Fibroblast of pulmonary artery (primary cell): ENCODE results near the gene MTA1.

ENCODE experiments used
- DNase-seq: peaks from one replicate; pipeline ENCODE4 v3.0.0-alpha.2; 2010; ENCODE audit warnings: low read depth
- H3K4me3 ChIP-seq: replicated peaks from 2 replicates; pipeline ENCODE4 v1.5.1; 2011; ENCODE audit warnings: low read depth, mild to moderate bottlenecking, control low read depth, low read length, moderate library complexity
- CTCF ChIP-seq: IDR thresholded peaks from 2 replicates; pipeline ENCODE4 v1.5.1; 2011; ENCODE audit warnings: mild to moderate bottlenecking, control low read depth, low read length, inconsistent platforms; ENCODE audit errors: missing control alignments

Gene MTA1

GRCh38 chr14:105519946-105520698, 100.5 kb downstream of the MTA1 start:
- no peak for DNase-seq
- H3K4me3 ChIP-seq = no peak overlapping the region
- TF ChIP-seq CTCF = no peak
